ENCODE results near the gene CDC42SE2.

- TF ChIP-seq, protein P1, sequence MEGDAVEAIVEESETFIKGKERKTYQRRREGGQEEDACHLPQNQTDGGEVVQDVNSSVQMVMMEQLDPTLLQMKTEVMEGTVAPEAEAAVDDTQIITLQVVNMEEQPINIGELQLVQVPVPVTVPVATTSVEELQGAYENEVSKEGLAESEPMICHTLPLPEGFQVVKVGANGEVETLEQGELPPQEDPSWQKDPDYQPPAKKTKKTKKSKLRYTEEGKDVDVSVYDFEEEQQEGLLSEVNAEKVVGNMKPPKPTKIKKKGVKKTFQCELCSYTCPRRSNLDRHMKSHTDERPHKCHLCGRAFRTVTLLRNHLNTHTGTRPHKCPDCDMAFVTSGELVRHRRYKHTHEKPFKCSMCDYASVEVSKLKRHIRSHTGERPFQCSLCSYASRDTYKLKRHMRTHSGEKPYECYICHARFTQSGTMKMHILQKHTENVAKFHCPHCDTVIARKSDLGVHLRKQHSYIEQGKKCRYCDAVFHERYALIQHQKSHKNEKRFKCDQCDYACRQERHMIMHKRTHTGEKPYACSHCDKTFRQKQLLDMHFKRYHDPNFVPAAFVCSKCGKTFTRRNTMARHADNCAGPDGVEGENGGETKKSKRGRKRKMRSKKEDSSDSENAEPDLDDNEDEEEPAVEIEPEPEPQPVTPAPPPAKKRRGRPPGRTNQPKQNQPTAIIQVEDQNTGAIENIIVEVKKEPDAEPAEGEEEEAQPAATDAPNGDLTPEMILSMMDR (IDR thresholded peaks at IDR 0.05), result no peak
- no peak for TF ChIP-seq POLR2A (IDR thresholded peaks at IDR 0.05)
Measured at GRCh38 chr5:131328536-131329285, 64.9 kb downstream of the CDC42SE2 start.
